ENCODE measurements around the gene ZNF275.

DNA sequence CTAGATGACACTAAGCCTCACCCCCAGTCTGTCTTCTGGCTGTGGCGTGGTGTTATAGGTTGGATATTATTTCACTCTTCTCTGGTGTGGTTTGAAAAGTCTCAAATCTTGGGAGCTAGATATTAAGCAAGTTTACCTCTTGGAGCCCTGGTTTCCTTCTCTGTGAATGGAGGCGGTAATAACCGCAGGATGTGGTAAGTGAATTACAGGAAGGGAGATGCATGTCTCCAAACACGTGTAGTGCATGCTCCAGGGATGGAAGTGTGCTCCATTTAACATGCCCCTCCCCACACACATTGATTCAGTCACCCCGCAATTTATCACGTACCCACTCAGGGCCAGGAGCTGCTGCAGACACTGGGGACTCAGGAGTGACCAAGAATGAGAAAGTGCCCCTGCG is 4.9 kb downstream of the ZNF275 start:
- TF ChIP-seq, protein P1, sequence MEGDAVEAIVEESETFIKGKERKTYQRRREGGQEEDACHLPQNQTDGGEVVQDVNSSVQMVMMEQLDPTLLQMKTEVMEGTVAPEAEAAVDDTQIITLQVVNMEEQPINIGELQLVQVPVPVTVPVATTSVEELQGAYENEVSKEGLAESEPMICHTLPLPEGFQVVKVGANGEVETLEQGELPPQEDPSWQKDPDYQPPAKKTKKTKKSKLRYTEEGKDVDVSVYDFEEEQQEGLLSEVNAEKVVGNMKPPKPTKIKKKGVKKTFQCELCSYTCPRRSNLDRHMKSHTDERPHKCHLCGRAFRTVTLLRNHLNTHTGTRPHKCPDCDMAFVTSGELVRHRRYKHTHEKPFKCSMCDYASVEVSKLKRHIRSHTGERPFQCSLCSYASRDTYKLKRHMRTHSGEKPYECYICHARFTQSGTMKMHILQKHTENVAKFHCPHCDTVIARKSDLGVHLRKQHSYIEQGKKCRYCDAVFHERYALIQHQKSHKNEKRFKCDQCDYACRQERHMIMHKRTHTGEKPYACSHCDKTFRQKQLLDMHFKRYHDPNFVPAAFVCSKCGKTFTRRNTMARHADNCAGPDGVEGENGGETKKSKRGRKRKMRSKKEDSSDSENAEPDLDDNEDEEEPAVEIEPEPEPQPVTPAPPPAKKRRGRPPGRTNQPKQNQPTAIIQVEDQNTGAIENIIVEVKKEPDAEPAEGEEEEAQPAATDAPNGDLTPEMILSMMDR (IDR thresholded peaks at IDR 0.05) = no peak
- no peak for TF ChIP-seq EP300 (IDR thresholded peaks at IDR 0.05)
- TF ChIP-seq POLR2A (IDR thresholded peaks at IDR 0.05) = no peak
